ENCODE measurements around the gene TFG. TPM values are rescaled to one million over a fixed set of nuclear protein-coding genes. Genes with fewer than 3 reads are reported as not detected.

TFG gene
- total and polyA plus RNA-seq, 10 of the 15 experiments (the other 5 are each of a cell fraction or from before 2014, with no cell fraction given): 29.3 to 126 (median 57.6) TPM

GRCh38 chr3:100702980-100703345, 6.3 kb upstream of the TFG start:
- no peaks in the 10 kb centered on the region for H3K36me3 ChIP-seq (ENCODE audit: control insufficient read depth in 2 of 2, insufficient read depth in 2 of 2, low read length in 1 of 2)
- ATAC-seq: no peak
- no peak overlapping the region for H3K4me3 ChIP-seq
- H3K27me3 ChIP-seq (replicated peaks in 1 of 2; ENCODE audit: control insufficient read depth in 2 of 2, insufficient read depth in 2 of 2, low read length in 1 of 2): no peaks in the 10 kb centered on the region
- no peak overlapping the region for H3K27ac ChIP-seq (ENCODE audit: control insufficient read depth, insufficient read depth)
- H3K4me2 ChIP-seq (ENCODE audit: control insufficient read depth, insufficient read depth): no peak overlapping the region; the same call in 1 of the 2 replicates
- H2AFZ ChIP-seq (ENCODE audit: control insufficient read depth, low read depth, low read length): no peak overlapping the region
- CTCF ChIA-PET: interaction anchor here (0.8 to 1.7 kb wide), 3 partner anchors 10 to 94 kb away, joined by 3 to 7 read pairs (median 3); no protein-coding TSS in a partner anchor
- H3K79me2 ChIP-seq (ENCODE audit: control insufficient read depth, insufficient read depth, low read length): no peaks in the 10 kb centered on the region
- in situ Hi-C loops (cut with MboI): no loop called here
- DNase-seq (ENCODE audit: low read depth, low spot score): no peak
- intact Hi-C loops (cut with micrococcal nuclease; ENCODE audit: unreplicated experiment): no loop called here
- FAIRE-seq: no peak
- RAD21 ChIA-PET (ENCODE audit: unreplicated experiment): interaction anchor here (1.4 kb wide), 1 partner anchor 24 kb away, joined by 5 read pairs; no protein-coding TSS in a partner anchor
- no peak overlapping the region for H3K9ac ChIP-seq (ENCODE audit: control insufficient read depth, insufficient read depth, low read length)
- H4K20me1 ChIP-seq (ENCODE audit: control insufficient read depth, insufficient read depth): no peaks in the 10 kb centered on the region
- no peak for TF ChIP-seq ETV6 (conservative IDR thresholded peaks at IDR 0.05 in 1 of 2, IDR thresholded peaks at IDR 0.05 in 1 of 2; ENCODE audit: borderline replicate concordance in 1 of 2, low read depth in 1 of 2)
- no peak for TF ChIP-seq POLR2AphosphoS5 (IDR thresholded peaks at IDR 0.05; ENCODE audit: low read length)
- TF ChIP-seq TBL1XR1 (IDR thresholded peaks at IDR 0.05; ENCODE audit: low read depth, low read length): no peak
- no peak for TF ChIP-seq MYB (IDR thresholded peaks at IDR 0.05; ENCODE audit: borderline replicate concordance, low read depth, low read length)
- TF ChIP-seq RAD51 (IDR thresholded peaks at IDR 0.05): no peak
- TF ChIP-seq RCOR1 (conservative IDR thresholded peaks at IDR 0.05; ENCODE audit: low read depth, low read length): no peak
- no peak for TF ChIP-seq IKZF2 (IDR thresholded peaks at IDR 0.05)
- TF ChIP-seq STAT3 (IDR thresholded peaks at IDR 0.05; ENCODE audit: low read depth, low read length): no peak
- TF ChIP-seq TAF1 (IDR thresholded peaks at IDR 0.05; ENCODE audit: borderline replicate concordance, low read depth, low read length): no peak
- TF ChIP-seq GABPA (IDR thresholded peaks at IDR 0.05; ENCODE audit: low read depth): no peak
- TF ChIP-seq HSF1 (IDR thresholded peaks at IDR 0.05; ENCODE audit: low read depth, low read length): no peak
- no peak for TF ChIP-seq ZBED1 (IDR thresholded peaks at IDR 0.05; ENCODE audit: borderline replicate concordance)
- TF ChIP-seq PML (IDR thresholded peaks at IDR 0.05; ENCODE audit: low read length): no peak
- no peak for TF ChIP-seq JUND (IDR thresholded peaks at IDR 0.05; ENCODE audit: low read depth, low read length)
- TF ChIP-seq NR2C1 (IDR thresholded peaks at IDR 0.05): no peak
- TF ChIP-seq SIX5 (IDR thresholded peaks at IDR 0.05; ENCODE audit: low read depth, low read length, severe bottlenecking): no peak
- no peak for TF ChIP-seq CHD1 (IDR thresholded peaks at IDR 0.05; ENCODE audit: low read depth, low read length)
- TF ChIP-seq POLR2A (IDR thresholded peaks at IDR 0.05; ENCODE audit: low read depth, low read length): no peak
- TF ChIP-seq FOXM1 (IDR thresholded peaks at IDR 0.05; ENCODE audit: low read depth, low read length): no peak
- TF ChIP-seq CTCF (IDR thresholded peaks at IDR 0.05 in 2 of 3, conservative IDR thresholded peaks at IDR 0.05 in 1 of 3; ENCODE audit: control insufficient read depth in 2 of 3, extremely low read depth in 1 of 3, insufficient read depth in 1 of 3, low read depth in 3 of 3, low read length in 3 of 3): no peak
- POLR2A ChIA-PET: no interaction called here
- no TSS peak for BruUV-seq (replicated peaks)
- H3K9me3 ChIP-seq (replicated peaks; ENCODE audit: control insufficient read depth, insufficient read depth, low read length): no peaks in the 10 kb centered on the region; the same call in 2 of the 3 replicates
- WGBS (ENCODE audit: insufficient coverage, insufficient replicate concordance, low lambda C conversion rate, missing lambda C conversion rate): 47% methylated on average over 5 of the region's 5 CpGs
- peaks cover 4% of the 10 kb centered on the region; the same call in 1 of the 2 replicates for H3K4me1 ChIP-seq (ENCODE audit: control insufficient read depth, insufficient read depth, low read length)
- SMC1A ChIA-PET (ENCODE audit: uncharacterized antibody, unreplicated experiment): interaction anchor here (0.6 to 1.3 kb wide), 3 partner anchors 9 to 16 kb away, joined by 3 read pairs; no protein-coding TSS in a partner anchor
